ENCODE measurements around the gene UBXN10.

- TF ChIP-seq CTCF (IDR thresholded peaks at IDR 0.05) (no peak), POLR2A (IDR thresholded peaks at IDR 0.05) (no peak), EP300 (IDR thresholded peaks at IDR 0.05) (no peak)
Observed at GRCh38 chr1:20190256-20191160, 4.6 kb downstream of the UBXN10 start.
